Stimulated activated CD4-positive, alpha-beta T cell treated with anti-CD3 and anti-CD28 coated beads, Interleukin-12 subunit alpha, Interleukin-12 subunit beta, amount 100 ng/mL, for 4 hours (primary cell): ENCODE measurements around the gene PCDHB3.
"Not testable (repeated sequence)": the region's sequence is repeated elsewhere in the genome, so short reads cannot be mapped to it uniquely, and the experiment has no call there.

Experiments used
- DNase-seq: peaks from one replicate; pipeline ENCODE4 v3.0.0-alpha.2; 2020

The PCDHB3 gene

GRCh38 chr5:141100243-141100805, at the start of gene PCDHB3:
PCDHB3 (plus strand) TSS chr5:141100473; CDS start chr5:141100650, 177 bp downstream.
- no peak for DNase-seq

- no peak for DNase-seq
Observed at GRCh38 chr5:141050622-141051520, 49.4 kb upstream of the PCDHB3 start, which contains the start of gene PCDHB1. PCDHB1 (plus strand) TSS chr5:141051374; CDS start chr5:141051471, 97 bp downstream.

GRCh38 chr5:141051521-141051866, 48.8 kb upstream of the PCDHB3 start:
- no peak for DNase-seq

GRCh38 chr5:141077826-141078225, 22.4 kb upstream of the PCDHB3 start:
- no peak for DNase-seq

- no peak for DNase-seq
Observed at GRCh38 chr5:141082228-141082627, 18.0 kb upstream of the PCDHB3 start.

- peak; percentile 11 for DNase-seq
Observed at GRCh38 chr5:141084487-141084989, 15.7 kb upstream of the PCDHB3 start.

- no peak for DNase-seq
Observed at GRCh38 chr5:141094481-141095262, 5.6 kb upstream of the PCDHB3 start, which contains the start of gene PCDHB2. PCDHB2 (plus strand) TSS chr5:141094615; CDS start chr5:141094791, 176 bp downstream.

- DNase-seq: no peak
Observed at GRCh38 chr5:141095263-141095641, 5.0 kb upstream of the PCDHB3 start.

- not testable (repeated sequence) for DNase-seq
Observed at GRCh38 chr5:141096181-141096580, 4.1 kb upstream of the PCDHB3 start.

- DNase-seq: not testable (repeated sequence)
Observed at GRCh38 chr5:141096586-141096985, 3.7 kb upstream of the PCDHB3 start.

- DNase-seq: no peak
Observed at GRCh38 chr5:141101059-141101458, 786 bp downstream of the PCDHB3 start.

- DNase-seq: not testable (repeated sequence)
Observed at GRCh38 chr5:141102070-141102469, 1.8 kb downstream of the PCDHB3 start.

- not testable (repeated sequence) for DNase-seq
Observed at GRCh38 chr5:141102471-141102870, 2.2 kb downstream of the PCDHB3 start.

- DNase-seq: no peak
Observed at GRCh38 chr5:141105350-141105749, 5.1 kb downstream of the PCDHB3 start.

- no peak for DNase-seq
Observed at GRCh38 chr5:141119250-141119649, 19.0 kb downstream of the PCDHB3 start.

GRCh38 chr5:141121563-141121962, 21.3 kb downstream of the PCDHB3 start, which contains the start of gene PCDHB4:
PCDHB4 (plus strand) TSS chr5:141121818; CDS start chr5:141121999, 181 bp downstream.
- DNase-seq: no peak

- no peak for DNase-seq
Observed at GRCh38 chr5:141121985-141122384, 21.7 kb downstream of the PCDHB3 start.

- DNase-seq: not testable (repeated sequence)
Observed at GRCh38 chr5:141123396-141124135, 23.3 kb downstream of the PCDHB3 start.

- DNase-seq: no peak
Observed at GRCh38 chr5:141127305-141127704, 27.0 kb downstream of the PCDHB3 start.

GRCh38 chr5:141135030-141135717, 34.9 kb downstream of the PCDHB3 start, which contains the start of gene PCDHB5:
PCDHB5 (plus strand) TSS chr5:141135206; CDS start chr5:141135435, 229 bp downstream.
- no peak for DNase-seq

- no peak for DNase-seq
Observed at GRCh38 chr5:141135718-141136266, 35.5 kb downstream of the PCDHB3 start.
